ENCODE measurements around the gene WDFY3. TPM values are rescaled to one million over a fixed set of nuclear protein-coding genes. Genes with fewer than 3 reads are reported as not detected.
"Not testable (repeated sequence)": the region's sequence is repeated elsewhere in the genome, so short reads cannot be mapped to it uniquely, and the experiment has no call there.

WDFY3 gene
- total RNA-seq, 4 donors from 2014 or later: 31.7 to 139 (median 65.2) TPM

DNA sequence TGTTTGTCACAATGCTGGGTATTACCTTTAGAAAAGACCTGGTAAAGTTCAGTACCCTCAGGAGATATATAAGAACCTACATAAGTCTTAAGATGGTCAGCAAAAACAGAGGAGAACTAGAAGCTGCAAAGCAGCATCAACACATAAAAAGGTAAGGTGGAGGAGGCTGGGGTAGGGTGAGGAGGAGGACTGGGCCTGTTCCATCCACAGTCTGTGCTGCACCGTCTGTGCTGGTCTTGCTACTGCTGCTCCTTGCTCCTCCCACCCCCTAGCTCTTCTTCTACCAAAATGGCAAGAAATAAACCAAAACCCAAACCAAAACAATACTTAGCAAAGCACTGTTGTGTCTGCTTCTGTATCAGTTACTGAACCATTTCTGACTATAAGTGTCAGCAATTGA is 281.4 kb downstream of the WDFY3 start:
- Histone ChIP-seq H3K36me3 (peaks cover 0 to 29% (median 0%) of the 10 kb centered on the region in 3 donors), H3K4me1 (peaks cover 0 to 17% (median 0%) of the 10 kb centered on the region in 4 donors), H3K9me3 (no peaks in the 10 kb centered on the region), H3K27ac (no peak overlapping the region), H3K27me3 (no peaks in the 10 kb centered on the region), H3K4me3 (no peak overlapping the region)
- no peak for DNase-seq
- TF ChIP-seq, protein P1, sequence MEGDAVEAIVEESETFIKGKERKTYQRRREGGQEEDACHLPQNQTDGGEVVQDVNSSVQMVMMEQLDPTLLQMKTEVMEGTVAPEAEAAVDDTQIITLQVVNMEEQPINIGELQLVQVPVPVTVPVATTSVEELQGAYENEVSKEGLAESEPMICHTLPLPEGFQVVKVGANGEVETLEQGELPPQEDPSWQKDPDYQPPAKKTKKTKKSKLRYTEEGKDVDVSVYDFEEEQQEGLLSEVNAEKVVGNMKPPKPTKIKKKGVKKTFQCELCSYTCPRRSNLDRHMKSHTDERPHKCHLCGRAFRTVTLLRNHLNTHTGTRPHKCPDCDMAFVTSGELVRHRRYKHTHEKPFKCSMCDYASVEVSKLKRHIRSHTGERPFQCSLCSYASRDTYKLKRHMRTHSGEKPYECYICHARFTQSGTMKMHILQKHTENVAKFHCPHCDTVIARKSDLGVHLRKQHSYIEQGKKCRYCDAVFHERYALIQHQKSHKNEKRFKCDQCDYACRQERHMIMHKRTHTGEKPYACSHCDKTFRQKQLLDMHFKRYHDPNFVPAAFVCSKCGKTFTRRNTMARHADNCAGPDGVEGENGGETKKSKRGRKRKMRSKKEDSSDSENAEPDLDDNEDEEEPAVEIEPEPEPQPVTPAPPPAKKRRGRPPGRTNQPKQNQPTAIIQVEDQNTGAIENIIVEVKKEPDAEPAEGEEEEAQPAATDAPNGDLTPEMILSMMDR (IDR thresholded peaks at IDR 0.05): no peak
- TF ChIP-seq POLR2A (IDR thresholded peaks at IDR 0.05): no peak

DNA sequence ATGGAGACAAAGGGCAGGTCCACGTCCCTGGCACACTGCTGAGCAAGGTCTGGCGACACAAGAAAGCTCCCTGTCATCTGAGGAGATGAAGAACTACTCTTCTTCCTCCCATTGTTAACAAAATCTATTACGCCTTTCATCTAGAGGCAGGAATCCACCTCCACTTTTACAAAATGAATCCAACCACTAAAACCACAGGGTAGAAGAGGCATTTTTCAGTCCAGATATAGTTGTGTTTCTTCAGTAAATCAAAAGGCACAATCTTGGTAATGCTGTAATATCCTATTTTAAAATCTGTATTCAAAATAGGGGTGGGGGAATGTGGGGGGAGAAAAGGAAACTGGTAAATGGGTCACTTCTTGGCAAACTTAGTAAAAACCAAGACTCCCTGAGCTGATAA is 282.1 kb downstream of the WDFY3 start:
- no peaks in the 10 kb centered on the region for H3K9me3 ChIP-seq
- no peak overlapping the region for H3K4me3 ChIP-seq
- DNase-seq: no peak
- peaks cover 0 to 31% (median 0%) of the 10 kb centered on the region in 3 donors for H3K36me3 ChIP-seq
- H3K27me3 ChIP-seq: no peaks in the 10 kb centered on the region
- TF ChIP-seq POLR2A (IDR thresholded peaks at IDR 0.05): no peak
- TF ChIP-seq, protein P1 (IDR thresholded peaks at IDR 0.05): no peak
- H3K27ac ChIP-seq: no peak overlapping the region
- H3K4me1 ChIP-seq: peaks cover 0 to 17% (median 0%) of the 10 kb centered on the region in 4 donors

DNA sequence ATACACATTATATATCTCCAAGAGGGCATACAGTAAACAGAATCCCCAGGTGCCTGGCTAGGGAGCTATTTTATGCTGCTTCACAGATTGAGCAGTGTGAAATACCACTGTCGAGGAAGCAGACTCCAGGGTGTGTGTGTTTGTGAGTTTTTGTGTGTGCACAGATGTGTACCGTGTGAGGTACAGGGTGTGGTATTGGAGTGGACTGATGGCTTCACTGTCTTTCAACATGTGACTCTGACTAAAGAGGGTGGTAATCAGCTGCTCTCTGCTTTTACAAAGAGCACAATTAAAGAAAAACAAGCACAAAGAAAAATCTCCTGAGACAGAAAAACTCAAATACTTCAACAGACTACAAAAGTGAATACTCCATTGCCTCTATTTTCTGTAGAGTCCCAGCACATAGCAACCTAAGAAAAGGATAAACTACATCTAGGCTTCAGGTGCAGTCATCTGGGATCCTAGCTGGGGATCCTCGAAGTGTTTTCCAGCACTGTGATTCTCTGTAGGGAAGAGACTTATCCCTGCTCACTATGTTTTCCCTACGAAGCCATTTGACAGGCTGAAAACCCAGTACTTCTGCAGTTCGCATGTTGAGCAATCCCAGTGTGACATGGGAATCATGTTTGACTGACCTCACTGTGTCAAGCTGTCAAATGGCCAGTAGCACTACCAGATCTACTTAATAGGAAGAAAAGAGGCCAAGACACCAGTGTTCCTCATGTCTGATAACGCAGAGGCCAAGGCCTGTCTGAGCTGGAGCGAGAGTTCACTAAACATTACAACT is 283.2 kb downstream of the WDFY3 start:
- Histone ChIP-seq H3K9me3 (no peaks in the 10 kb centered on the region), H3K27ac (peak overlapping the region in 1 of 4 donors; percentile 5), H3K4me3 (no peak overlapping the region), H3K36me3 (peaks cover 0 to 41% (median 0%) of the 10 kb centered on the region in 3 donors), H3K27me3 (no peaks in the 10 kb centered on the region), H3K4me1 (peaks cover 0 to 17% (median 0%) of the 10 kb centered on the region in 4 donors)
- TF ChIP-seq, protein P1 (IDR thresholded peaks at IDR 0.05): no peak
- no peak for TF ChIP-seq POLR2A (IDR thresholded peaks at IDR 0.05)
- DNase-seq: no peak

DNA sequence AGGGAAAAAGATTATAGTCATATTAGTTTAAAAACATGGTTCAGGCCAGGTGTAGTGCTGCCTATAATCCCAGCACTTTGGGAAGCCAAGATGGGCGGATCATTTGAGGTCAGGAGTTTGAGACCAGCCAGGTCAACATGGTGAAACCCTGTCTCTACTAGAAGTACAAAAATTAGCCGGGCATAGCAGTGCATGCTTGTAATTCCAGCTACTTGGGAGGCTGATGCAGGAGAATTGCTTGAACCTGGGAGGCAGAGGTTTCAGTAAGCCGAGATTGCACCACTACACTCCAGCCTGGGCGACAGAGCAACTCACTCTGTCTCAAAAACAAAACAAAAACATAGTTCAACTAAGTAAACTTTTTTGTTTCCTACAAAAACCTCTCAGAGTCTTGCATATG is 283.8 kb downstream of the WDFY3 start:
- H3K9me3 ChIP-seq, DNase-seq, H3K27me3 ChIP-seq, H3K4me3 ChIP-seq, H3K27ac ChIP-seq: not testable (repeated sequence)
- Histone ChIP-seq H3K36me3 (peaks cover 0 to 40% (median 0%) of the 10 kb centered on the region in 3 donors), H3K4me1 (peaks cover 0 to 17% (median 0%) of the 10 kb centered on the region in 4 donors)

DNA sequence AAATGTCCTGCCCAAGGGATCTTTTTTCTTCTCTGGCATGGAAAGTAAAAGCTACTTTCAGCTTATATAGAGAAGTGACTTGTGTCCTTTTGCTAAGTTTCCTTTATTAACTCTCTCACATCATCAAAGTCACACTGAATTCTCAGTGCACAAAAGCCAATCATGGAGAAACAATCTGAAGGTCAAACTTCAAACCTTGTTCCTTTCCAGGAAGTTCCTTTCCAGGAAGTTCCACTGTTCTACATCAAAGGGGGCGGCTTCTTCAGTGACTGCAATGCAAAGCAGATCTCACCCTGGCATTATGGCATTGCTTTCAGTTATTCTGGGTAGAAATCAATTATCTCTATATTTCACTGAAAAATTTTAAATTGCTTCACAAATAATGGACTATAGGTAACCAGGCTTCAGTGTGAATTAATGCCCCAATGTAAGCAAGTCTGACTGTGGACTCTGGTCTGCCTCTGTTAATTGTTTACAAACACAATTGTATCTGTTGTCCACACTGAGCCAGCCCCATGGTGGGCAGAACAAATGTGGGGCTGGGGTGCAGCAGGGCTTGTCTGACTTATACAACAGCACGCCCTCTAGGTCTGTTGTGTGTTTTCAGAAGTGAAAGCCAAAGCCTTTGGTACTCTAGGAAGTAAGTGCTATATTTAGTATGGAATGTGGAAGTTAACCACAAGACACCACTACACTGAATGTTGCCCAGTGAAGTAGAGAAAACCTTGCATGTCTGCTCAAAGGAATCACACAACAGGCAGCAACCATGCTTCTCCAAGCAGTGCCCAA is 284.8 kb downstream of the WDFY3 start:
- peak overlapping the region in 2 of 4 donors; percentile 51 to 69 for H3K27ac ChIP-seq
- TF ChIP-seq, protein P1 (IDR thresholded peaks at IDR 0.05): no peak
- TF ChIP-seq POLR2A (IDR thresholded peaks at IDR 0.05): no peak
- no peaks in the 10 kb centered on the region for H3K27me3 ChIP-seq
- H3K4me1 ChIP-seq: peaks cover 0 to 17% (median 0%) of the 10 kb centered on the region in 4 donors
- peak overlapping the region in 1 of 4 donors; percentile 15 for H3K4me3 ChIP-seq
- peaks cover 0 to 49% (median 0%) of the 10 kb centered on the region in 3 donors for H3K36me3 ChIP-seq
- H3K9me3 ChIP-seq: no peaks in the 10 kb centered on the region
- peak in 2 of 3 donors; percentile 52 to 55 for DNase-seq

DNA sequence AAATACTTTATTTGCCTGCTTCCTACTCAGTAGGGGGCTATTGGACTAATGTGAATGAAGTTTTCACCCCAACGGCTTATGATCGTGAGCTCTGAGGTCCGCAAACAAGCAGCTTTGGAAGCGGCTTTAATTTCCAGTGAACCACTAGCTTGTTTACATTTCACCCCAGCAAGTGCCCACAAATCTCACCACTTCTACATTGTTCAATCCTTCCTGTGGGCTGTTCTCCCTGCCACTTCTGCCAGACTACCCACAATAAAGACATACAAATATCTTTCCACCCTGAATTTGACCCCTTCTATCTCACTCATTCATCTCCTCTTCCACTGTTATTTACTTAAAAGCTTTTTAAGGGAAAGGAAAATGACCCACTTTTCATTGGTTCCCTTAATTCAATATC is 285.5 kb downstream of the WDFY3 start:
- no peaks in the 10 kb centered on the region for H3K27me3 ChIP-seq
- TF ChIP-seq, protein P1 (IDR thresholded peaks at IDR 0.05): no peak
- no peak for TF ChIP-seq POLR2A (IDR thresholded peaks at IDR 0.05)
- H3K4me3 ChIP-seq: no peak overlapping the region
- peaks cover 0 to 17% (median 0%) of the 10 kb centered on the region in 4 donors for H3K4me1 ChIP-seq
- peaks cover 0 to 56% (median 0%) of the 10 kb centered on the region in 3 donors for H3K36me3 ChIP-seq
- H3K27ac ChIP-seq: peak overlapping the region in 2 of 4 donors; percentile 51 to 69
- DNase-seq: no peak
- no peaks in the 10 kb centered on the region for H3K9me3 ChIP-seq

All from Peyer's patch (tissue), 4 donors.